Activated T-helper 17 cell treated with anti-CD3 and anti-CD28 coated beads, Interleukin-2, amount 50 U/mL, for 72 hours (primary cell): Measurements from ENCODE around the gene ORC4. TPM values are rescaled to one million over a fixed set of nuclear protein-coding genes. Genes with fewer than 3 reads are reported as not detected.
"Not testable (repeated sequence)": the region's sequence is repeated elsewhere in the genome, so short reads cannot be mapped to it uniquely, and the experiment has no call there.

Experiments used
- ATAC-seq: fragments of 150-1000 bp; cut with Tn5 transposase; replicated peaks from 2 replicates; pipeline ENCODE4 v1.10.0; 2021; ENCODE audit warnings: mild to moderate bottlenecking, moderate library complexity
- H3K27ac Mint-ChIP-seq: one replicate; pipeline ENCODE4 v1.8.0; 2022; ENCODE audit warnings: mixed read lengths
- H3K27me3 Mint-ChIP-seq: one replicate; pipeline ENCODE4 v1.8.0; 2022; ENCODE audit warnings: mixed read lengths
- H3K36me3 Mint-ChIP-seq: one replicate; pipeline ENCODE4 v1.8.0; 2022; ENCODE audit warnings: low read depth, mild to moderate bottlenecking, mixed read lengths
- H3K4me1 Mint-ChIP-seq: one replicate; pipeline ENCODE4 v1.8.0; 2022; ENCODE audit warnings: mixed read lengths
- H3K4me3 Mint-ChIP-seq: one replicate; pipeline ENCODE4 v1.8.0; 2022; ENCODE audit warnings: mild to moderate bottlenecking, mixed read lengths
- H3K9me3 Mint-ChIP-seq: one replicate; pipeline ENCODE4 v1.8.0; 2022; ENCODE audit warnings: mixed read lengths
- total RNA-seq, 2 donors: library from RNA; stranded (reverse); gene quantifications; one replicate each; pipeline ENCODE4 v1.2.3, GENCODE V29; 2022

The ORC4 gene
- total RNA-seq, 2 donors from 2014 or later: 31.9 to 32.4 TPM

GRCh38 chr2:147999126-147999525 lies 21.4 kb downstream of the ORC4 start:
- no peaks in the 10 kb centered on the region for H3K27me3 Mint-ChIP-seq
- no peak overlapping the region for H3K4me3 Mint-ChIP-seq
- H3K36me3 Mint-ChIP-seq: peaks cover 16% of the 10 kb centered on the region
- no peak overlapping the region for H3K27ac Mint-ChIP-seq
- ATAC-seq: no peak
- peaks cover 7% of the 10 kb centered on the region for H3K4me1 Mint-ChIP-seq
- H3K9me3 Mint-ChIP-seq: peaks cover 7% of the 10 kb centered on the region

- Mint-ChIP-seq H3K36me3 (peaks cover 16% of the 10 kb centered on the region), H3K4me1 (peaks cover 8% of the 10 kb centered on the region), H3K4me3 (no peak overlapping the region), H3K27ac (no peak overlapping the region), H3K9me3 (peaks cover 7% of the 10 kb centered on the region), H3K27me3 (no peaks in the 10 kb centered on the region)
- no peak for ATAC-seq
Observed at GRCh38 chr2:147998203-147998602, 22.3 kb downstream of the ORC4 start.

- no peak for ATAC-seq
- Mint-ChIP-seq H3K4me3 (no peak overlapping the region), H3K36me3 (peaks cover 16% of the 10 kb centered on the region), H3K4me1 (peaks cover 14% of the 10 kb centered on the region), H3K27me3 (no peaks in the 10 kb centered on the region), H3K9me3 (no peaks in the 10 kb centered on the region), H3K27ac (no peak overlapping the region)
Observed at GRCh38 chr2:147996828-147997227, 23.7 kb downstream of the ORC4 start.

GRCh38 chr2:147994965-147995364 lies 25.6 kb downstream of the ORC4 start:
- H3K4me3 Mint-ChIP-seq, H3K9me3 Mint-ChIP-seq, ATAC-seq, H3K27me3 Mint-ChIP-seq, H3K27ac Mint-ChIP-seq: not testable (repeated sequence)
- Mint-ChIP-seq H3K36me3 (peaks cover 16% of the 10 kb centered on the region), H3K4me1 (peaks cover 11% of the 10 kb centered on the region)

GRCh38 chr2:147989809-147990403 lies 30.6 kb downstream of the ORC4 start:
- no peak for ATAC-seq
- no peaks in the 10 kb centered on the region for H3K27me3 Mint-ChIP-seq
- no peaks in the 10 kb centered on the region for H3K9me3 Mint-ChIP-seq
- H3K27ac Mint-ChIP-seq: peak overlapping the region; percentile 67
- peaks cover 11% of the 10 kb centered on the region for H3K4me1 Mint-ChIP-seq
- H3K4me3 Mint-ChIP-seq: no peak overlapping the region
- peaks cover 2% of the 10 kb centered on the region for H3K36me3 Mint-ChIP-seq

- Mint-ChIP-seq H3K9me3 (no peaks in the 10 kb centered on the region), H3K4me3 (no peak overlapping the region), H3K36me3 (no peaks in the 10 kb centered on the region), H3K27me3 (no peaks in the 10 kb centered on the region), H3K4me1 (peaks cover 9% of the 10 kb centered on the region), H3K27ac (no peak overlapping the region)
- no peak for ATAC-seq
Observed at GRCh38 chr2:147989102-147989501, 31.4 kb downstream of the ORC4 start.

GRCh38 chr2:147980940-147981528 lies 39.5 kb downstream of the ORC4 start:
- Mint-ChIP-seq H3K27me3 (no peaks in the 10 kb centered on the region), H3K4me1 (peaks cover 36% of the 10 kb centered on the region), H3K27ac (no peak overlapping the region), H3K9me3 (no peaks in the 10 kb centered on the region), H3K36me3 (peaks cover 21% of the 10 kb centered on the region), H3K4me3 (no peak overlapping the region)
- ATAC-seq: no peak

- no peaks in the 10 kb centered on the region for H3K9me3 Mint-ChIP-seq
- no peak overlapping the region for H3K27ac Mint-ChIP-seq
- no peaks in the 10 kb centered on the region for H3K27me3 Mint-ChIP-seq
- no peak for ATAC-seq
- no peak overlapping the region for H3K4me3 Mint-ChIP-seq
- peaks cover 30% of the 10 kb centered on the region for H3K36me3 Mint-ChIP-seq
- H3K4me1 Mint-ChIP-seq: peaks cover 21% of the 10 kb centered on the region
Observed at GRCh38 chr2:147977679-147978078, 42.9 kb downstream of the ORC4 start.

GRCh38 chr2:147976102-147976501 lies 44.4 kb downstream of the ORC4 start:
- Mint-ChIP-seq H3K36me3 (peaks cover 40% of the 10 kb centered on the region), H3K9me3 (no peaks in the 10 kb centered on the region), H3K27me3 (no peaks in the 10 kb centered on the region), H3K27ac (no peak overlapping the region), H3K4me3 (no peak overlapping the region), H3K4me1 (peaks cover 20% of the 10 kb centered on the region)
- no peak for ATAC-seq

- H3K27ac Mint-ChIP-seq: no peak overlapping the region
- H3K9me3 Mint-ChIP-seq: peaks cover 12% of the 10 kb centered on the region
- ATAC-seq: no peak
- no peak overlapping the region for H3K4me3 Mint-ChIP-seq
- H3K36me3 Mint-ChIP-seq: peaks cover 88% of the 10 kb centered on the region
- peaks cover 7% of the 10 kb centered on the region for H3K4me1 Mint-ChIP-seq
- H3K27me3 Mint-ChIP-seq: no peaks in the 10 kb centered on the region
Observed at GRCh38 chr2:147968571-147968970, 52.0 kb downstream of the ORC4 start.

- peaks cover 62% of the 10 kb centered on the region for H3K36me3 Mint-ChIP-seq
- no peak overlapping the region for H3K4me3 Mint-ChIP-seq
- H3K4me1 Mint-ChIP-seq: no peaks in the 10 kb centered on the region
- H3K27me3 Mint-ChIP-seq: no peaks in the 10 kb centered on the region
- H3K27ac Mint-ChIP-seq: no peak overlapping the region
- ATAC-seq: no peak
- no peaks in the 10 kb centered on the region for H3K9me3 Mint-ChIP-seq
Observed at GRCh38 chr2:147952118-147952517, 68.4 kb downstream of the ORC4 start.

GRCh38 chr2:147945660-147946059 lies 74.9 kb downstream of the ORC4 start:
- Mint-ChIP-seq H3K4me3 (no peak overlapping the region), H3K9me3 (no peaks in the 10 kb centered on the region), H3K36me3 (peaks cover 64% of the 10 kb centered on the region), H3K27ac (no peak overlapping the region), H3K4me1 (no peaks in the 10 kb centered on the region), H3K27me3 (no peaks in the 10 kb centered on the region)
- no peak for ATAC-seq

GRCh38 chr2:147939313-147939712 lies 81.2 kb downstream of the ORC4 start:
- Mint-ChIP-seq H3K4me3 (no peak overlapping the region), H3K27me3 (no peaks in the 10 kb centered on the region), H3K27ac (peak overlapping the region; percentile 6), H3K4me1 (no peaks in the 10 kb centered on the region), H3K9me3 (no peaks in the 10 kb centered on the region), H3K36me3 (peaks cover 69% of the 10 kb centered on the region)
- ATAC-seq: no peak

GRCh38 chr2:147937744-147938349 lies 82.7 kb downstream of the ORC4 start:
- ATAC-seq: no peak
- H3K9me3 Mint-ChIP-seq: no peaks in the 10 kb centered on the region
- H3K4me1 Mint-ChIP-seq: no peaks in the 10 kb centered on the region
- H3K27me3 Mint-ChIP-seq: no peaks in the 10 kb centered on the region
- H3K27ac Mint-ChIP-seq: no peak overlapping the region
- H3K36me3 Mint-ChIP-seq: peaks cover 57% of the 10 kb centered on the region
- H3K4me3 Mint-ChIP-seq: no peak overlapping the region

GRCh38 chr2:147934881-147935620 lies 85.5 kb downstream of the ORC4 start:
- Mint-ChIP-seq H3K4me1 (no peaks in the 10 kb centered on the region), H3K27me3 (no peaks in the 10 kb centered on the region), H3K27ac (no peak overlapping the region), H3K9me3 (no peaks in the 10 kb centered on the region), H3K4me3 (no peak overlapping the region), H3K36me3 (peaks cover 52% of the 10 kb centered on the region)
- ATAC-seq: no peak
